Lower leg skin (tissue), 3 donors: Measurements from ENCODE around the gene CDK16.

Experiments
- POLR2A ChIP-seq, 2 donors: fragments of 450-650 bp; IDR thresholded peaks; one replicate each; pipeline ENCODE4 v1.6.1; 2016 to 2017; ENCODE audit warnings: antibody characterized with exemption in 2 of 2, mild to moderate bottlenecking in 1 of 2, moderate library complexity in 1 of 2
- TF ChIP-seq, protein P1 (sequence below), 3 donors: fragments of 450-650 bp; IDR thresholded peaks; one replicate each; pipeline ENCODE4 v1.5.1; 2016; ENCODE audit warnings: antibody characterized with exemption in 3 of 3, mild to moderate bottlenecking in 3 of 3, moderate library complexity in 2 of 3

DNA sequence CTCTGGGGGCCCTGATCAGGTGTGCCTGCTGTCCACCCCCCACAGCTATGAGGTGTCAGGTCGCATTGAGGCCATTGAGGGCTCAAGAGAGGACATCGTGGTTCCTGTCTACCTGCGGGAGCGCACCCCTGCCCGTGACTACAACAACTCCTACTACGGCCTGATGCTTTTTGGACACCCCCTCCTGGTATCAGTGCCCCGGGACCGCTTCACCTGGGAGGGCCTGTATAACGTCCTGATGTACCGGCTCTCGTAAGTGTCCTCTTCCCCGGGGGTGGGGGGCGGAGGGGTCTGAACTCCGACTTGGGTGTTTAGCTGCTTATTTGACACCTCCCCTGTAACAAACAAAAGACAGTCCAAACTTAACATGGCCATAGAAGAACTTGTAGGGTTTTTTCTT lies 24.9 kb downstream of the CDK16 start:
- TF ChIP-seq, protein P1, sequence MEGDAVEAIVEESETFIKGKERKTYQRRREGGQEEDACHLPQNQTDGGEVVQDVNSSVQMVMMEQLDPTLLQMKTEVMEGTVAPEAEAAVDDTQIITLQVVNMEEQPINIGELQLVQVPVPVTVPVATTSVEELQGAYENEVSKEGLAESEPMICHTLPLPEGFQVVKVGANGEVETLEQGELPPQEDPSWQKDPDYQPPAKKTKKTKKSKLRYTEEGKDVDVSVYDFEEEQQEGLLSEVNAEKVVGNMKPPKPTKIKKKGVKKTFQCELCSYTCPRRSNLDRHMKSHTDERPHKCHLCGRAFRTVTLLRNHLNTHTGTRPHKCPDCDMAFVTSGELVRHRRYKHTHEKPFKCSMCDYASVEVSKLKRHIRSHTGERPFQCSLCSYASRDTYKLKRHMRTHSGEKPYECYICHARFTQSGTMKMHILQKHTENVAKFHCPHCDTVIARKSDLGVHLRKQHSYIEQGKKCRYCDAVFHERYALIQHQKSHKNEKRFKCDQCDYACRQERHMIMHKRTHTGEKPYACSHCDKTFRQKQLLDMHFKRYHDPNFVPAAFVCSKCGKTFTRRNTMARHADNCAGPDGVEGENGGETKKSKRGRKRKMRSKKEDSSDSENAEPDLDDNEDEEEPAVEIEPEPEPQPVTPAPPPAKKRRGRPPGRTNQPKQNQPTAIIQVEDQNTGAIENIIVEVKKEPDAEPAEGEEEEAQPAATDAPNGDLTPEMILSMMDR (IDR thresholded peaks at IDR 0.05): no peak
- no peak for TF ChIP-seq POLR2A (IDR thresholded peaks at IDR 0.05)
